ENCODE data around the gene BMPER.

Gene BMPER

GRCh38 chr7:33973231-33974015, 68.1 kb downstream of the BMPER start:
- no peak for DNase-seq

- no peak for DNase-seq
Observed at GRCh38 chr7:33979300-33979806, 74.0 kb downstream of the BMPER start.

DNA sequence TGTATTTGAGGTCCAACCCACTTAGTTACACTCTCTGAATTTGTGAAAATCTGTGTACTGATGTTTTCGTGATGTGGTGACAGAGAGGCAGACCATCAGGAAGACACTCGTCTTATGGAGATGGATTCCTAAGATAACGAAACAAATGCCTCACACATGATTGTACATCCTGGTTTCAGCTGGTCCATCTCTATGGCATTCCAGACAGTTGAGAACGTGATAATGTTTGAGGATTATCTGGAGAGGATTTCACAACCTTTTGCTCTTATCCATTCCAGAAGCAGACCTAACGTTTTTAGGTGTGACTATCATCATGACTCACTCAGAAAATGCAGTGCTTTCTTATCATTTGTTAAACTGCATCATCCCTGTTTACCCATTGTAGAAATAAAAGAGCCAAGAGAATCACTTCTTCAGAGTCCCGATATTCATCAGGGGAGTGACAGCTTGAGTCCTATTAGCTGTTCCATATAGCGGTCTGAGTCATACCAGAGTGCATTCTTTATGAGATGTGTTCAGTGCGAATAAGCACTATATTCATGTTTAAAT, 74.5 kb downstream of the BMPER start:
- DNase-seq, result no peak

DNA sequence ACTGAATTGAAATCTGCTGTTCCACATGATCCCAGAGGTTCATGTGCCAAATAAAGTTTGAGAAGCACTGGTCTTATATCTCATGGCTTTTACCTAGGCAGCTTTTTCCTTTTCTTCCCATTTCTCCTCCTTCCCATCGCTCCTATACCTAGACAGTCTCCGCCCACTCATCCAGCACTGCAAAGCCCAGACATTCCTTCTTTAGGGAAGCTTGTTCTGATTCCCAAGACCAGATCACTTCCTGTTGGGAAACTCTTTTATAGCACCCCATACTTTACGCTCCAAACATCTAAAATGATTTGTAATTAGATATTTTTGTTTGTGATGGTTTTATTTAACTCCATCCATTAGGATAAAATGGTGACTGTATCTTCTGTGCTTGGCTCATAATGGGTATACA, 75.9 kb downstream of the BMPER start:
- DNase-seq, result no peak

DNA sequence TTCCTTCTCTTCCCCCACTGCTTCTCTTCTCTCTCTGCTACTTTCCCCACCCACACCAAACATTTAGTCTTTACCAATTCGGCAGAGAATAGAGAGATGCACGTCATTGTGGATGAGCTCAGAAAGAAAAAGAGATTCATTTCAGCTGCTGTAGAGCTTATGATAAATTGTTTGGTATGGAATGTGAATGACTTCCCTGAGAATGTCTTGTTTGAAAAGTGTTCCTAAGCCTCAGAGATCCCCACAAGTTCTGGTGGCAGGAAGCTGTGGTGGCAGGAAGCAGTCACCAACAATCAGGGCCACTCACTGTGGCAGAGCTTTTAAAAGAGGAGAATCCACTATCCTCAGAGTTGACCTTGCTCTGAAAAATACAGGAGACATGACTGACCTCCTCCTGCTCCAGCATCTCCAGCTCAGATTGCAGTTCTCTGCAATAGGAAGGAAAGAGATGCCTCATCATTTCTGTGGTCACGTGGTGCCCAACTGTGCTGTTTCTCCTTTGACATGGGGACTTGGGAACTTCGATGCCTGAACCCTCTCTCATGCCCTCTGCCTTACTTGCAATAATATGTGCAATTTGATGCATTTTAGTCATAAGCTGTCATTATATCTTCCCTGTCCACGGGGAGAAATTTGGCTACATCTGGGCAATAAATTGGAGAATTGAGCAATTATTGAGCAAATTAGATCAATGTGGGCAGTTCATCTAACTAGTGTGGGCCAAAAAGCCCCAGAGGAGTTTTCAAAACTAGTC, 76.5 kb downstream of the BMPER start:
- no peak for DNase-seq

GRCh38 chr7:33982425-33982786, 77.1 kb downstream of the BMPER start:
- no peak for DNase-seq

- no peak for DNase-seq
Observed at GRCh38 chr7:33986451-33986850, 81.1 kb downstream of the BMPER start.

DNA sequence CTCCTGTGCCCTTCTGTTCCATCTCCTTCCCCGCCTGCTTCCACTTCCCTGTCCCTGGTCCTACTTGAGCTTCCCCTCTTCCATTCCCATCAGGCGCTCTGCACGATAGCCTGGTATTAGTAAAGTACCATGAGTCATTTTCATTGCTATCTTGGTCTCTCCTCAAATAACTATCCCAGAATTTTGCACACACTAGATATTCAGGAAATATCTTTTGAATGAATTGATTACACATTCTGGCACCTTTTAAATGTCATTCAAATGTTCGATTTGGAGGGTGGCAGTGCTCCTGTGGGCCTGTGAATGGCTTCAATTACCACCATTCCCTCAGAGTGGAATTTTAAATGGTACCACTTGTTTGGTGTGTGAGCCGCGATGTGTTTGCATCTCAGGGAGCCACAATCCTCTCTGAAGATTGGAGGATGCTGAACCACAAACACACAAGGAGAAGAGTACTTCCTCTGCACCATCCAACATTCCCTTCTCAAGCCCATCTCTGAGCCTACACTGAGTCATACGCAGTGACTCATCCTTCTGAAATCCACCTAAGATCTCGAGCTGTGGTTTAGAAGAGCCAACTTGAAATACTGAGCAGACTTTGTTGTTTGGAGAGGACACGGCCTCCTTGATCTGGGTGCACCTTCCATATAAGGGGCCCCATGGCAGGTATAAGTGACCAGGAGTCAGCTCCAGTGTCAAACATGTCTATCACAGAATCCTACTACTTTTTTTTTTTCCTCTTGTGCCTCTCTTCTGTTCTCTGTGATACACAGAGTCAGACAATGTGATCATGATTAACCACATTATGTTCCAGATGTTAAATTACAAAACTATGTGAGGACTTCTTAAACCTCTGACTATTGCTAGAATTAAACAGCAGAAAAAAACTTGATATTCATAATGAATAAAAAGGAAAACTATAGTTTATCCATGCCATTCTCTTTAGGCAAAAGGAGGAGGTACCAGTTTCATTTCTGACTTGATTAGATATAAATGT, 81.9 kb downstream of the BMPER start:
- DNase-seq, result no peak

GRCh38 chr7:33996899-33997298, 91.6 kb downstream of the BMPER start:
- DNase-seq, result no peak

DNA sequence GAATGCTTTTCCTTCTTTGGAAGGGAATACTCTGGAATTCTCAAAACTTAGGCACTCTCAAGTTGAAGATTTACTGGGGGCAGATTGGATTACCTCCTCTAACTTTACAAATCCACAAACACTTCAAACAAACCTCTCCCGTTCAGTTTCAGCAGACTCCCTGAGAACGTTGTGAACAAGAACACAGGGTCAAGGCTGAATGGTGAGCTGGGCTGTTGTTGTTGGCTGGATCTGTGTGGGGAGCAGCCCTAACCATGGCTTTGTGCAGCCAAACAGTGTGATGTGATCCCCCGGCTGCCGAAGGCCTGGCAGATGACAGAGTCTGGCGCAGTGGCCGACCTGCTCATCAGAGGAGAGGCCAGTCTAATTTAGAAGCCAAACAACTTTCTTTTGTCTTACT, 93.1 kb downstream of the BMPER start:
- no peak for DNase-seq

- no peak for DNase-seq
Observed at GRCh38 chr7:34011017-34011695, 105.8 kb downstream of the BMPER start.

DNA sequence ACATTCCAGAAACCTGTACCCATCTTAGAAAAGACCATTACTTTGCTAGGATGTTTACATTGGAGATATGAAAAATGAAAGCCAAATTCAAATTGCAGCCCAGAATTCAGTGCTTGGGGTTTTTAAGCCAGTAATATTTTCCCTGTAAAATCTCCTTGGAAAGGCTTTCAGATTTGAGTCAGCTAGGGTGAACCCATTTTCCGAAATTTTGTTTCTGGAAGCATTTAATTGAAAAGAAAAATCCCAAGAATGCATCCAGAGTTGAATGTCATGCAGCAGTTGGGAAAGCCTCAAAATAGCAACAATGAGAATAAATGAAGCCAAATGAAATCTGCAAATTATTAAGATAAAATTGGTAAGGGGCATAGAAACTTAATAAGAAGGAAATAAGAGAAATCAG, 106.4 kb downstream of the BMPER start:
- no peak for DNase-seq

- DNase-seq, result no peak
Observed at GRCh38 chr7:34013421-34013820, 108.1 kb downstream of the BMPER start.

- no peak for DNase-seq
Observed at GRCh38 chr7:34015651-34016050, 110.3 kb downstream of the BMPER start.

DNA sequence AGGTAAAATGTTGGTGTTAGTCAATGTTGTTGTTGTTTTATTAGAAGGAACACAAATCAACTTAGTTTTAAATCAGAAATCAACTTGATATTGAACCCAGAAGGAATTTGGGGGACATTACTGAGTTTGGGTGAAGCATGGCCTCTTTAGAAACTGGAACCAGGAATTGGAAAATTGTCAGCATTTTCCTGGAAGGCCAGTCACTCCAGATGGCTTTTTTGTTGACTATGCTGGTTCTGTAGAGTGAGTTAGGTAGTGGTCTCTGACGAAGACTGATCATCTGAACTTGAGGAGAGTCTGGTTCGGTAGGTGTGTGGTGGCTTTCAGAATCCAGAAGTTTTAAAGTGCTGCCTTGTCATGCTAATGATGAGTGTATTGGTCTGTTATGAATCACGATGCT, 111.5 kb downstream of the BMPER start:
- DNase-seq, result no peak

GRCh38 chr7:34019301-34019790, 114.0 kb downstream of the BMPER start:
- no peak for DNase-seq

- no peak for DNase-seq
Observed at GRCh38 chr7:34022626-34023025, 117.3 kb downstream of the BMPER start.

- no peak for DNase-seq
Observed at GRCh38 chr7:34025600-34025999, 120.3 kb downstream of the BMPER start.

GRCh38 chr7:34026481-34027190, 121.3 kb downstream of the BMPER start:
- DNase-seq, result no peak

DNA sequence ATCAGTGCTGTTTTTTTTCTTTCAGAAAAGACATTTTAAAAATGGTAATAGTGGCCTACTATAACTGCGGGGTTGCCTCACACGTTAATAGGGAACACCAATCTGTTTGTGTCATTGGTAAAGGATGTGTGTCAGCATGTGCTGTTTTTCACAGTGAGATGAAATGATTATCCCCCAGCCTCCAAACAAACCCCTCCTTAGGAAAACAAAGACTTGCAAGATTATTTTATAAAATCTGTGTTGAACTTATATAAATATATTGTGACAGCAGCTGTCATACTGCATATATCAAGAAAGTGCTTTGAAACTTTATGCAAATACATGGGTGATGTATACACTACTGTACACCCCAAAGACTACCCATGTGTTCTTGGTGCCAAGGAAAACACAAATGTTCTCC, 125.8 kb downstream of the BMPER start:
- DNase-seq, result no peak

- DNase-seq, result no peak
Observed at GRCh38 chr7:34034728-34035127, 129.4 kb downstream of the BMPER start.
